HG02798 (cell line): ENCODE measurements around the gene DDX53.

Source experiments
- ATAC-seq: cut with Tn5 transposase; IDR thresholded peaks from one replicate; pipeline ENCODE4 v1.9.1; 2021; ENCODE audit warnings: mild to moderate bottlenecking; ENCODE audit not compliant: unreplicated experiment, poor library complexity

The DDX53 gene

DNA sequence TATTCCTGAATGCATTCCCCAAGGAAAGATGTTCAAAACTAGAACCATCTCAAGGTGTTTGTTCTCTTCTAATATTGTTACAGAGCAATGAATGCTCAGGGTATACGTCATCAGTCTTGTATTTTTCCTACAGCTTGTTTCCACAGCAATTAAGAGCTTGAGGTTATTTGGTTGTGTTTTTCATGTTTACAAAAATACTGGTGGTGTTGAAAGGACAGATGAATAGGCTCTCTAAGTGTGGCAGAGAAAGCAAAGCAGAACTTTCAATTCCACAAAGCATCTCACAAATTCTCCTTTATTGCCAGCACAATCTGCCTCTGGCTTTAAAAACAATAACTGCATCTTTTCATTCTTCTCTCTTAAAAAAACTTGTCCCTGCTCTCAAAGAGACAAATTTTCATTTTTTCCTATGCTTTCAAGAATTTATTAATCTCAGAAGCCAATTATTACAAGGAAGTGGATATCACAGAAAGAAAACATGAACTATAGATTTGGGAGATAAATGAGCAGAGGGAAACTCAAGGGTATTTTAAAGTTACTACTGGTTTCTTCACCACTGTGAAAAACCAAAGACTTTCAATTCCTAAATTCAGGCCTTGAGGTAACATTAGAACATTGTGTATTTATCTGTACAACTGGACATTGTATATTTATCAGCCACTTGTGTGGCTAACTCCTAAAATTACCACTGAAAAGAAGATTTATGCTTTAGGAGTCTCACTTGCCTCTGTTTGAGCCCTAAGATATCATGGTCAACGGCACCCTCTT is 49.2 kb downstream of the DDX53 start:
- ATAC-seq, result no peak

DNA sequence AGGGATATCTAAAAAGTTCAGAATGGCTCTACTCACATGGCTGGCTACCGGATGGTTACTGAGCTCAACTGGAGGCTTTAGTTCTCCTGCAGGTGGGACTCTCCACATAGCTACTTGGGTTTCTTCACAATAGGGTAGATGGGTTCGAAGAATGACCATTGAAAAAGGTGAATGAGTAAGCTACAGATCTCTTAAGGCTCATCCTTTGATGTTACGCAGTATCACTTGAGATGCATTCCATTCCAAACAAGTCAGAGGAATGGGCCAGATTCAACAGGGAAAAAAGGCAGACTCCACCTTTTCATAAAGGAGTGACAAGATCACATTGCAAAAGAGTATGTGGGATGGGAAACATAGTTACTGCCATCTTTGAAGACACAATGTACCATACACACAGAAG is 52.6 kb downstream of the DDX53 start:
- ATAC-seq, result no peak
